HL-60 (cell line): ENCODE measurements around the gene COX6B2.

ENCODE experiments used
- CTCF ChIP-seq: IDR thresholded peaks from one replicate; pipeline ENCODE4 v1.5.1; 2011; ENCODE audit warnings: low read length, control low read depth, inconsistent platforms; ENCODE audit not compliant: insufficient read depth
- POLR2AphosphoS5 ChIP-seq: IDR thresholded peaks from 2 replicates; pipeline ENCODE4 v1.6.1; 2012; ENCODE audit warnings: low read depth
- REST ChIP-seq: IDR thresholded peaks from 2 replicates; pipeline ENCODE4 v1.6.1; 2012; ENCODE audit warnings: low read depth; ENCODE audit not compliant: insufficient replicate concordance

GRCh38 chr19:55348317-55349034 is 6.0 kb downstream of the COX6B2 start:
- TF ChIP-seq CTCF, result no peak
- TF ChIP-seq REST, result no peak
- no peak for TF ChIP-seq POLR2AphosphoS5
